ENCODE results near the gene LRRC8B.

The LRRC8B gene

DNA sequence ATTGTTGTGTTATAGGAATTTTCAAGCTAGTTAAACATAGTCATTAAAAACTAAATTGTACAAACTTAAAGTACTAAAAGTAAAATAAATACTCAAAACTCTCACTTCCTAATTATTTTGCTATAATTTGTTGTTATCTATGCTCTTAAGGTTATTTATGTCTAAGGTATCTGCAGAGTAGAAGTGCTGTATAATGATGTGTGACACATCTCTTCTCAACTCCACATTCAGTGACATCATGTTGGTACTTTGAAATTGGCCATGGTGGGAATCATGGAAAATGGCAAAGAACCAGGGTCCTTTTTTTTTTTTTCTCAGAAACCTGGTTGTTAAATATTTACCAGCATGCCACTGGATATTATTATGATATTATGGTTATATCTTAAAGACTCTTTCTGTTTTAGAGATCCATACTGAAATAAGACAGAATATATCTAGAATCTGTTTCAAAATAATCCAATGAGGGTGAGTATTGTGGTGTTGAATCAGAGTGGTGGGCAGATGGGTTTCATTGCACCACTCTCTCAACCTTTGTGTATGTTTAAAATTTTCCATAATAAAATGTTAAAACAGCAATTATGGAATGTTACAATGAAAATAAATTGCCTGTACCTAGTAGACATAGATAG is 22.4 kb downstream of the LRRC8B start:
- DNase-seq (ENCODE audit: low read depth, low spot score) = no peak

DNA sequence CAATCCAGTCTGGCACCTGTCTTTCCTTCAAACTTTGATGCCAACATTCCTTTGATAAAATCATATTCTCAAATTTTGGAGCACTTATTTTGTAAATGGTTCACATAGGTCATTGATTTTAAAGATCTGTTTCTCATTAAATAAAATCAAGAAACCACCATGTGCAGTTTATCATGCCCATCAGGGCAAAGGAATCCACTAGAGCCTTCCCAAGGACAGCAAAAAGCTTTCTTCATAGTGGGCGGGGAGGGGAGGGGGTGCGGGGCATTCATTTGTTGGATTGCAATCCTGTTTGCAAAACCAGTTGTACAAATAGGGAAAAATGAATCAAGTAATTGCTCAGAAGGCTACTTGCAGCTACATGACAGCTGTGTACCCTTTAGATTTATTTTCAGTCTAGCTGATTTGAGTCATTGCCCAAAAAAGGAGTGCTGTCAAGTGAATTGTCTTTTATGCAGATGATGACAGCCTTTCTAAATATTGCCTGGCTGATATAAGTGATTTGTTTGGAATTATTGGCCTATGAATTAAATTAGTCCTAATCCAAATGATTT is 23.0 kb downstream of the LRRC8B start:
- DNase-seq (ENCODE audit: low read depth, low spot score) = no peak

DNA sequence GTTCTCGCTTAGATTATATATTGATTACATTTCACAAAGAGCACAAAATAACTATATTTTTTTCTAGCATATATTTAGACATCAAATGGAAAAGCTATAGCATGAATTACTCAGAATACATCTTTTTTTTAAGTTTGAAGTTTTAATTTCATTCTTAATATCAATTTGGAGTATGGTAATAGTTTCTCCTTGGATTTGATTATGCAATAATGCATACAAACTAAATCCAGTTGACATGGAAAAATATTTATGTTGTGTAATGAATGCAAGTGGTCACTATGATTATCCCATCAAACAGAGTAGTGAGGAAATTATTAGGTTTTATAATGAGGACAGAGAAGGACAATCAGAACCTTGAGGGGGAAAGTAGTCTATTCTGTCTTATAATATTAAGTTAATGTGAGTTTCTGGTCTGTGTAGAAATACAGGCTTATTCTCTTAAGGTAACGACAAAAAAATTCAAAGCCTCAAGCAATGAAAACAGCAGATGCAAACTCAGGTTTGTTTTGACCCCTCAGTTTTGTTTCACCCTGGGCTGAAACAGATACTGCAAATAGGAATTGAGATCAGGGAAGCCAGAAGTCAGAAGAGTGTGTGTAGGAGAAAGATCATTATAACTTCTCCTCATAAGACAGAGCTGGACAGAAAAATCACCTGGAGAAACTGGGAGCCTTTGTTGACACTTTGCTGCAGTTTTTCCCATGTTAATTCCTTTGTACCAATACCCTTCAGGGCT is 23.7 kb downstream of the LRRC8B start:
- DNase-seq (ENCODE audit: low read depth, low spot score) = no peak

GRCh38 chr1:89550995-89551394 is 26.4 kb downstream of the LRRC8B start:
- no peak for DNase-seq (ENCODE audit: low read depth, low spot score)

- no peak for DNase-seq (ENCODE audit: low read depth, low spot score)
Measured at GRCh38 chr1:89552471-89553081, 27.9 kb downstream of the LRRC8B start.

GRCh38 chr1:89553157-89553556 is 28.5 kb downstream of the LRRC8B start:
- DNase-seq (ENCODE audit: low read depth, low spot score) = no peak

- DNase-seq (ENCODE audit: low read depth, low spot score) = no peak
Measured at GRCh38 chr1:89555550-89555949, 30.9 kb downstream of the LRRC8B start.

DNA sequence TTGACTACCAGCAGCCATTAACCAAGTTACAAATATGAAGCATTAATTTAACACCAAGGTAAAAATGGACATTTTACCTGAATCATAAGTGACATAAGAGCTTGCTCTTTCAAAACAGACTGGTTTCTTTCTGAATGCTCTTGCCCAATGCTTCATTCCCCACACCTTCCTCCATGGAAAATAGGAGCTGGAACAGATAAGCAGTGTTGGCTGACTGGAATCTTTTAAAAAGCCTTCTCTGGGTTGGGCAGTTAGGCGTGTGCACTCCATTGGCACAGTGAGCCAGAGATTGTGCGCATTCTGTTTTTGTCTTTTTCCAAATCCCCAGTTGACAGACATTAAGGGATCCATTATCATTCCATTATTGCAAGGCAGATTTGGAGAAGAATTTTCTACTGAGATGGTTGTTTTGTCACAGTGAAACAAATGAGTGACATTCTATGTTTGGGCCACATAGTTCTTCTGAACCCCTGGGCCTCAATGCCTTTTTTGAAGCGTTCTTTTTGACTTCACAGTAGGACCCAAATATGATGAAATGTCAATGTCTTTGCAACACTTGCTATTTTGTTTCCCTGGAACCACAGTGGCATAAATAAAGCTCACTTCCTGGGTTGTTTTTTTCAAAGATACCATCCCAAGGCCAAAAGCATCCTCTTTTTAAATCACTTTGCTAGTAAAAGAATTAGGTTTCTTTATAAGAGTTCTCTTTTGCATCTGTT is 32.3 kb downstream of the LRRC8B start:
- no peak for DNase-seq (ENCODE audit: low read depth, low spot score)

GRCh38 chr1:89557445-89557825 is 32.8 kb downstream of the LRRC8B start:
- no peak for DNase-seq (ENCODE audit: low read depth, low spot score)

DNA sequence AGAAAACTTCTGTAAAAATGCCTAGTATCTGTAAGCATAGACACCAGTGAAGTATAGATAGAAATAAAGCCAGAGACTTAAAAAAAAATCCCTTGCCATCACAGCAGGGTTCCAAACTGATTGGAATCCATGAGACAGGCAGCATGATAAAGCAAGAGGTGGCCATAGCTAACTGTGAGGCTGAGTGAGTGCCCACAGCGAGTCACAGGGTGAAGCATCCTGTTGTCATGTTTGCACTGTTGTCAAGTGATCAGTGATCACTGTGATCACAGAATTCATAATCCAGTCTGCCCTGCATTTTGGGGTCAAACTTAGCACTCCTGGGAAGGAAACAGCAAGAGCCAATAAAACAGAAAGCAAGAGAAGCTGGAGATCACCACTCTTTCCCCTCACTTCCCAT is 33.3 kb downstream of the LRRC8B start:
- DNase-seq (ENCODE audit: low read depth, low spot score) = no peak

DNA sequence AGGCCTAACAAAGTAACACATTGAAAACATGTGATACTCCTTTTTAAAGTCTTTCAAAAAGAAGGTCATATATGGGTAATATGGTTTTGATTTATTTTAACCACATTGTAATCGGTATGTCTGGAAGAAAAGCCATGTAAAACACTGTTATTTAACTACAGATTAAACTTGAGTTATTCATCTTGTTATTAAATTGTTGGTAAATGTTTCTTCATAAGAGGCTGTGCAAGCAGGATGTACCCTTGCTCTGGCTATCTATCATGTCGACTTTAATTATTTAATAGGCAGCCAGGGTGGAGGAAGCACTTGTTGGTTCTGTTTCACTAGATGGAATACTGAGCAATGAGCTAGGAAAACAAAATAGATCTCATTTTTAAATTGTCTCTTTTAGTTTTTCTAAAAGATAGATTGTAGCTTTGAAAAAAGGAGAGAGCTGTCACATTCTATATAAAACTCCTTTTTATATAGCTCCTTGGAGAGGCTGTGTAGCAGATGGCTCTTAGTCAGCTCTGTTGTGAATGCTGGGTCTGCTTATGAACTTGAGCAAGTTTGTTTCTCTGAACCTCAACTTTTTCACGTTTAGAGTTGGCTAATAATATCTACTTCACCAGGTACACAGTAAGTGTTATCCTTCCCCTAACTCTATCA is 39.5 kb downstream of the LRRC8B start:
- no peak for DNase-seq (ENCODE audit: low read depth, low spot score)

- no peak for DNase-seq (ENCODE audit: low read depth, low spot score)
Measured at GRCh38 chr1:89565521-89565920, 40.9 kb downstream of the LRRC8B start.

GRCh38 chr1:89566761-89567174 is 42.1 kb downstream of the LRRC8B start:
- no peak for DNase-seq (ENCODE audit: low read depth, low spot score)

DNA sequence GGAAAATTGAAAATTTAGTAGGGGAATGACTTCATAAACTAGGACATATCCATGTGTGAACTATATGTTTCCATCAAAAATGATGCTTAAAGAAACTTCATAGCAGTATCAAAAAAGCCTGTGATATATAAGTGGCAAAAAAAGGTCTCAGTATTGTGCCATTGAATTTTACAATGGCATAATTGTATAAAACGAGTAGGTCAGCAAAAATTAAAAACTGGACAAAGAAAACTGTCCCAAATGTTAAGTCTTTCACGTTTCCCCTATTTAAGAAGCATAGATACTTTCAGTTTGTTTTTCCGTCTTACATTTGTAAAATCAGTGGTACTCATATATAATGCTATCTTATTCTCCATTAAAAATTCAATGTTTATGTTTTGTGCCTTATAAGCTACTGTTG is 43.2 kb downstream of the LRRC8B start:
- DNase-seq (ENCODE audit: low read depth, low spot score) = no peak

DNA sequence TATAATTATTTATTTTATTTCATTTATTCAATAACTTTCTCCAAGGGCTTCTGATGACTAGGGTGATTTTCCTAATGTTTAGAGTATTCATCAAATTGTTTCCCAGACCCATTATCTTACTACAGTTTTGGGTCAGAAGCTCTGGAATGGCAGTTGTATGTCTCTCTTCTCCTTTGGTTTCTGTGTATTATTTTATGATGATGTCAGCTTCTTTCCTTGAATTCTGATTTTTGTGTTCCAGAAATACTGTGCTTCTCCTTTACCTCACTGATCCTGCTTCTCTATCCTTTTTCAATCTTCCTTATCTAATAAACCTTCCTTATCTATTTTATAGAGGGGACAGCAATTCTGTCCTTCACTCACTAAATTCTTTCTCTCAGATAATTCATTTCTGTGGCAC is 48.8 kb downstream of the LRRC8B start:
- no peak for DNase-seq (ENCODE audit: low read depth, low spot score)

DNA sequence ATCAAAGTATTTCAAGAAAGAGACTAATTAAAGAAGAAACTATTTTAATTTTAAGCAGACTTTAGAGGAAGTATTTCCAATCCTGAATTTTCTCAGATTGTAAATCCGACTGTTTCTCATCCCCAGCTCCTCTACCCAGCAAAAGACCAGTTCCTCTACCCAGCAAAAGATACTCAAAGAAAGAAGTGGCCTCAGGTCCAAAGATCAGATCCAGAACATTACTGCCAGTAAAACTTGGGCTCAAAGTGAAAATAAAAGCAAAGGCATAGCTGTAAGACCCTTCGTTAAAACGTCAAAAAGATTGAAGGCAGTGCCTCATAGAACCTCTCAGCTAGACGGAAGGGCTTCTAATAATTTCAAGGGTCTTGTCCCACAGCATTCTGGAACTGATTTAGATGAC is 50.0 kb downstream of the LRRC8B start:
- no peak for DNase-seq (ENCODE audit: low read depth, low spot score)

DNA sequence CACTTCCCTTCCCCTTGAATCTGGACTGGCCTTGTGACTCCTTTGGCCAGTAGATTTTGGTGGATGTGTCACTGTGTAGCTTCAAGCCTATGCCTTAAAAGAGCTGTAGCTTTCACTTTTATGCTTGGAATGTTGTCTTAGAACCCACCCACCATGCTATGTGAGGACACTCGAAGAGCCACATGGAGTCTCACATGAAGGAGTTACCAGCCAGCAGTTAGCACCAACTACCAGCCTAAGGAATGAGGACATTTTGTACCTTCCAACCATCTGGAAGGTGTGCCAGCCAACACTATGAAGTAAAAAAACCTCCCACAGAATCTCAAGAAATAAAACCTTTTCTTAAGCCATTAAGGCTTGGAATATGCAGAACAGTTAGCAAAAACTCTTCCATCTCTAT is 50.6 kb downstream of the LRRC8B start:
- no peak for DNase-seq (ENCODE audit: low read depth, low spot score)

- DNase-seq (ENCODE audit: low read depth, low spot score) = no peak
Measured at GRCh38 chr1:89576013-89576412, 51.4 kb downstream of the LRRC8B start.

DNA sequence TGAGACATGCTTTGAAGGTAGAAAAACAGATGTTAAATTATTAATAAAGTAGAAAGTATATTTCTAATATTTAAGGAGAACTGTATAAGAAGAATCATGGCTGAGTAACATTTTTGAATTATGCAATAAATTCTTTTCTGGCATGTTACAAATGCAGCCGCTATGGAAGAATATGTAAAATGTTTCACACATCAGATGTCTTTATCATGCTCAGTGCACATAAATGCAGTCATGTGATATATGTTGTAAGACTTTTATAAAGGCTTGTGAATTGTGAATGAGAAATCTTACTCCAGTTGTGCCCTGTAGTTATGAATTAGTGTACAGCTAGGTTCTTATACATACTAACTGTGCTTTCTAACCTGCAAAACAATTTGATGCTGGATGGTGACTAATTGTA is 53.5 kb downstream of the LRRC8B start:
- DNase-seq (ENCODE audit: low read depth, low spot score) = no peak

GRCh38 chr1:89578946-89579684 is 54.5 kb downstream of the LRRC8B start:
- DNase-seq (ENCODE audit: low read depth, low spot score) = no peak

DNA sequence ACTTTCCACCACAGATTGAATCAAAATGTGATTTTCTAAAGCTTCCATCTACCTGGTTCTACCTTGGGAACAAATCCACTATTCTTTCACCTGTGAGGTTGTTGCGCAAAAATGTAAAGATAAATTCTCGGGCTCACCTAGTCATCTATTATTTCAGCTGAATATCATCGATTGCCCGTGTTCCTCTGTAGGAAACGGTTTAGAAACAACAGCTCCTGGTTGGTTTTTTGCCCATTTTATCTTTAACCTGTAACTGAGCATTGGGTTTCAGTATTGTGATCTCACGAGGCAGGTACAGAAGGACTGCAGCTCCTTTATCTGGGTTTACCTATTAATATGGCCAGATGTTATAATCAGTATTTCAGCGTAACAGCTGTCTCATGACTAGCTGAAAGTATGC is 55.4 kb downstream of the LRRC8B start:
- no peak for DNase-seq (ENCODE audit: low read depth, low spot score)
